VCaP (cell line): Measurements from ENCODE around the gene ZNF300.

Experiments
- H3K27ac ChIP-seq: fragments of 450-650 bp; 2 replicates; pipeline ENCODE4 v1.5.1; 2017
- TF ChIP-seq, protein P1 (sequence below): fragments of 450-650 bp; conservative IDR thresholded peaks from 2 replicates; pipeline ENCODE4 v1.5.1; 2017; ENCODE audit warnings: mild to moderate bottlenecking, moderate library complexity

ZNF300 gene

DNA sequence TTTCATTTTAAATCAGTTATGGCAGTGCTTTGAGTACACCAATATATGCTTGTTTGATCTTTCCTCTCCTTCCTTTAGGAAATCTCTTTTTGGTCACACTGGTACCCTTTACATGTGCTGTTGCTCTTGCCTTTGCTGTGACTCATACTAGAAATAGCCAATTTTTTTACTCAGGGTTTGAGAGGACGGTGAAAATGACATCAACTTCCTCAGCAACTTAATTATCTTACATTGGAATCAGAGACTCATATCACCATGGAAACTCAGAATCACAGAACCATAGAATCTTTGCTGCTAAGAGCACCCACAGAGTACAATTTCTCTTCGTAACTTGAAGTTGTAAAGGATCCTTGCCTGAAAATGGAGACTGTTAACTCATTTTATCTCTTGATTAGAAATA, 13.8 kb upstream of the ZNF300 start:
- TF ChIP-seq, protein P1, sequence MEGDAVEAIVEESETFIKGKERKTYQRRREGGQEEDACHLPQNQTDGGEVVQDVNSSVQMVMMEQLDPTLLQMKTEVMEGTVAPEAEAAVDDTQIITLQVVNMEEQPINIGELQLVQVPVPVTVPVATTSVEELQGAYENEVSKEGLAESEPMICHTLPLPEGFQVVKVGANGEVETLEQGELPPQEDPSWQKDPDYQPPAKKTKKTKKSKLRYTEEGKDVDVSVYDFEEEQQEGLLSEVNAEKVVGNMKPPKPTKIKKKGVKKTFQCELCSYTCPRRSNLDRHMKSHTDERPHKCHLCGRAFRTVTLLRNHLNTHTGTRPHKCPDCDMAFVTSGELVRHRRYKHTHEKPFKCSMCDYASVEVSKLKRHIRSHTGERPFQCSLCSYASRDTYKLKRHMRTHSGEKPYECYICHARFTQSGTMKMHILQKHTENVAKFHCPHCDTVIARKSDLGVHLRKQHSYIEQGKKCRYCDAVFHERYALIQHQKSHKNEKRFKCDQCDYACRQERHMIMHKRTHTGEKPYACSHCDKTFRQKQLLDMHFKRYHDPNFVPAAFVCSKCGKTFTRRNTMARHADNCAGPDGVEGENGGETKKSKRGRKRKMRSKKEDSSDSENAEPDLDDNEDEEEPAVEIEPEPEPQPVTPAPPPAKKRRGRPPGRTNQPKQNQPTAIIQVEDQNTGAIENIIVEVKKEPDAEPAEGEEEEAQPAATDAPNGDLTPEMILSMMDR = no peak
- H3K27ac ChIP-seq = no peak overlapping the region

DNA sequence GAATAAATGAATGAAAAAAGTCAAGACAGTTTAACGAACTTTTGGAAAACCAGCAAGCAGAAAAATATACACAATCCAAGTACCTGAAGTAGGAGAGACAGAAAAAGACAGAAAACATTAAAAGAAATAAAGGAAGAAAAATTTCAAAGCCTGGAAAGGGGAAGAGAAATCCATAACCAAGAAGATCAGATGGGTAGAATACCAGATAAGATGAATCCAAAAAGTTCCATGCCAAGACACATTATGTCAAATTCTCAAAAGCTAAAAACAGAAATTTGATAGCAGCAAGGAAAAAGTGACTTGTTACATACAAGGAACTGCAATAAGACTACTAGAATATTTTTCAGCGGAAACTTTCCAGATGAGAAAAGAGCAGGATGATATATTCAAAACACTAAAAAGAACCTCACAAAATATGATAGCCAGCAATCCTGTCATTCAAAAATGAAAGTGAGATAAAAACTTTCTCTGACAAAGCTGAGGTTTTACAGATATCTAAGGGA, 7.6 kb upstream of the ZNF300 start:
- H3K27ac ChIP-seq = no peak overlapping the region
- TF ChIP-seq, protein P1 = no peak

DNA sequence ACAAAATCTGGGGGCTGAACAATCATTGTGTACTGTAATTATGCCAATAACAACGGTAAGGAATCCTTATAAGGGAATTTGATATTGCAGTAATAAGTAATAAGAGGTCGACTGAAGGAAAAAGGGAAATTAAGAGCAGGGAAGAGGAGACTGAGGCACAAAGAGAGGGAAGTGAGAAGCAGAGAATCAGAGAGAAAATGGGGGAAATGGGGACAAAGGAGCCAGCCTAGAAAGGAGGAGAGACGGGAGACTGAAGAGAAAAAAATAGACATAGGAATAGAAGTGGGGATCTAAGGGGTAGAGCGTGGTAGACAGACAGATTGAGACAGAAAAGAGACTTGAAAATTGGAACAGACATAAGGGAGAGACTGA, 518 bp upstream of the ZNF300 start:
- TF ChIP-seq, protein P1 = no peak

GRCh38 chr5:150901446-150901845, 3.3 kb downstream of the ZNF300 start:
- TF ChIP-seq, protein P1 = no peak
- H3K27ac ChIP-seq = no peak overlapping the region

More for the DNA sequence above, 518 bp upstream of the ZNF300 start:
- H3K27ac ChIP-seq = peak overlapping the region; percentile 93

DNA sequence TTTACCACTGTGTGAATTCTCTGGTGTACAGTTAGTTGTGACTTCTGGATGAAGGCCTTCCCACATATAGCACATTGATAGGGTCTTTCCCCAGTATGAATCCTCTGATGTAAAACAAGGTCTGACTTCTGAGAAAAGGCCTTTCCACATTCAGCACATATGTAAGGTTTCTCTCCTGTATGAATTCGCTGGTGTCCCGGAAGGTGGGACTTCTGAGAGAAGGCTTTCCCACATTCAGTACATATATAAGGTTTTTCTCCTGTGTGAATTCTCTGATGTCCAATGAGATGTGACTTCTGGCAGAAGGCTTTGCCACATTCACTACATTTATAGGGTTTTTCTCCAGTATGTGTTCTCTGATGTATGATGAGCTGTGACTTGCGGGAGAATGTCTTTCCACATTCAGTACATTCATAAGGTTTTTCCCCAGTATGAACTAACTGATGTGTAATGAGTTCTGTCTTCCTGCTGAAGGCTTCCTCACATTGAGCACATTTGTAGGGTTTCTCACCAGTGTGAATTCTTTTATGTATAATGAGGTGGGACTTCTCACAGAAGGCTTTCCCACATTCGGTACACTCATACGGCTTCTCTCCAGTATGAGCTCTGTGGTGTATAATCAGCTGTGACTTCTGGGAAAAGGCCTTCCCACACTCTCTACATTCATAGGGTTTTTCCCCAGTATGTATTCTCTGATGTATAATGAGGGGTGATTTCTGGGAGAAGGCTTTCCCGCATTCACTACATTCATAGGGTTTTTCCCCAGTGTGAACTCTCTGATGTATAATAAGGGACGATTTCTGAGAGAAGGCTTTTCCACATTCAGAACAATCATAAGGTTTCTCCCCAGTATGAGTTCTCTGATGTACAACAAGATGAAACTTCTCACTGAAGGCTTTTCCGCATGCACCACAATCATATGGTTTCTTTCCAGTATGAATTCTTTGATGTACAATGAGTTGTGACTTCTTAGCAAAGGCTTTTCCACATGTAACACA, 9.1 kb downstream of the ZNF300 start:
- no peak overlapping the region for H3K27ac ChIP-seq
- TF ChIP-seq, protein P1 = no peak

- no peak overlapping the region for H3K27ac ChIP-seq
- TF ChIP-seq, protein P1 = no peak
These were observed 25.4 kb downstream of the ZNF300 start for GRCh38 chr5:150879358-150879757.

DNA sequence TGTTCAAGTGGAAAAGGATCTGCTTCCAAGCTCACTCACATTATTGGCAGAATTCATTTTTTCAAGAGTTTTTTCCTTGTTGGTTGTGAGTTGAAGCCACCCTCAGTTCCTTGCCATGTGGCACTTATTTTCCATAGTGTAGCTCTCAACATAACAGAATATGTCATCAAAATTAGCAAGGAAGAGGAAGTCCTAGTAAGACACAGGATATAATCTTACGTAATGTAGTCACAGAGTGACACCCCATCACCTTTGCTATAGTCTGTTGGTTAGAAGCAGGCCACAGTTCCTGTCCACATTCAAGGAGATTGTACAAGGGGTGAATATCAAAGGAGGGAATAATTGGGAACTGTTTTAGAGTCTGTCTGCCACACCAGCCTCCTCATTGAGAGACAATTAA, 42.7 kb downstream of the ZNF300 start:
- TF ChIP-seq, protein P1 = no peak
- H3K27ac ChIP-seq = no peak overlapping the region
